Prostate gland (tissue), 2 donors: Measurements from ENCODE around the gene SMARCB1.

Source experiments
- CTCF ChIP-seq, 4 experiments: fragments of 200-600 bp in 2 of 4; fragments of 450-650 bp in 2 of 4; sonication (generic) in 2 of 4; IDR thresholded peaks; 1 replicate in 3 of 4; 2 replicates in 1 of 4; pipeline ENCODE4 v1.5.1; 2016 to 2019; ENCODE audit warnings: antibody characterized with exemption in 4 of 4, mild to moderate bottlenecking in 2 of 4, moderate library complexity in 2 of 4
- POLR2A ChIP-seq: fragments of 450-650 bp; IDR thresholded peaks from one replicate; pipeline ENCODE4 v1.6.1; 2016; ENCODE audit warnings: antibody characterized with exemption, mild to moderate bottlenecking

GRCh38 chr22:23779083-23779482, 7.7 kb upstream of the SMARCB1 start:
- no peak for TF ChIP-seq CTCF (IDR thresholded peaks at IDR 0.05)
- TF ChIP-seq POLR2A = no peak
